ENCODE results near the gene MMD2.
"Not testable (repeated sequence)": the region's sequence is repeated elsewhere in the genome, so short reads cannot be mapped to it uniquely, and the experiment has no call there.

The MMD2 gene

GRCh38 chr7:4893929-4894475 is 65.0 kb downstream of the MMD2 start:
- DNase-seq (ENCODE audit: low spot score): no peak

- not testable (repeated sequence) for DNase-seq (ENCODE audit: low spot score)
These were observed 65.8 kb downstream of the MMD2 start for GRCh38 chr7:4893188-4893587.

- DNase-seq (ENCODE audit: low spot score): not testable (repeated sequence)
These were observed 67.5 kb downstream of the MMD2 start for GRCh38 chr7:4891522-4891921.

GRCh38 chr7:4889682-4890081 is 69.3 kb downstream of the MMD2 start:
- DNase-seq (ENCODE audit: low spot score): no peak

- no peak for DNase-seq (ENCODE audit: low spot score)
These were observed 70.8 kb downstream of the MMD2 start for GRCh38 chr7:4888161-4888560.

GRCh38 chr7:4886671-4887070 is 72.3 kb downstream of the MMD2 start:
- DNase-seq (ENCODE audit: low spot score): no peak

- no peak for DNase-seq (ENCODE audit: low spot score)
These were observed 73.6 kb downstream of the MMD2 start for GRCh38 chr7:4885317-4885807.

- peak; percentile 11 for DNase-seq (ENCODE audit: low spot score)
These were observed 74.8 kb downstream of the MMD2 start for GRCh38 chr7:4884164-4884563.

- peak; percentile 92 for DNase-seq (ENCODE audit: low spot score)
These were observed 75.4 kb downstream of the MMD2 start, which contains the start of gene RADIL for GRCh38 chr7:4883372-4884144. Gene RADIL, minus strand, starts transcription at chr7:4883716. Its CDS starts 5,577 bp downstream, at chr7:4878139.

GRCh38 chr7:4883033-4883371 is 76.0 kb downstream of the MMD2 start:
- no peak for DNase-seq (ENCODE audit: low spot score)

GRCh38 chr7:4882169-4883032 is 76.6 kb downstream of the MMD2 start:
- peak; percentile 43 for DNase-seq (ENCODE audit: low spot score)

GRCh38 chr7:4880218-4880617 is 78.8 kb downstream of the MMD2 start:
- no peak for DNase-seq (ENCODE audit: low spot score)

GRCh38 chr7:4879396-4880081 is 79.4 kb downstream of the MMD2 start:
- DNase-seq (ENCODE audit: low spot score): no peak

GRCh38 chr7:4878336-4879335 is 80.4 kb downstream of the MMD2 start:
- DNase-seq (ENCODE audit: low spot score): peak; percentile 5

GRCh38 chr7:4876586-4876985 is 82.4 kb downstream of the MMD2 start:
- no peak for DNase-seq (ENCODE audit: low spot score)

- no peak for DNase-seq (ENCODE audit: low spot score)
These were observed 83.6 kb downstream of the MMD2 start for GRCh38 chr7:4875391-4875790.

GRCh38 chr7:4873071-4873944 is 85.7 kb downstream of the MMD2 start:
- no peak for DNase-seq (ENCODE audit: low spot score)

- DNase-seq (ENCODE audit: low spot score): no peak
These were observed 86.9 kb downstream of the MMD2 start for GRCh38 chr7:4871930-4872675.

GRCh38 chr7:4871056-4871680 is 87.8 kb downstream of the MMD2 start:
- DNase-seq (ENCODE audit: low spot score): no peak

Measured in pons (tissue), 1 donor.